Measurements from ENCODE around the gene PAFAH1B2. TPM values are rescaled to one million over a fixed set of nuclear protein-coding genes. Genes with fewer than 3 reads are reported as not detected.

Gene PAFAH1B2
- total and polyA plus RNA-seq, 2 of the 8 experiments (the other 6 are each of a cell fraction or from before 2014, with no cell fraction given): 38.2 to 161 TPM

GRCh38 chr11:117197006-117197405, 52.9 kb downstream of the PAFAH1B2 start:
- no peak overlapping the region for H4K8ac ChIP-seq (ENCODE audit: extremely low read depth, insufficient read depth, low read length)

More at GRCh38 chr11:117197006-117197405, 52.9 kb downstream of the PAFAH1B2 start:
- H2BK20ac ChIP-seq (ENCODE audit: low read length): no peak overlapping the region
- no peak overlapping the region for H4K5ac ChIP-seq (ENCODE audit: insufficient read length, low read depth, low read length)
- TF ChIP-seq EGR1 (IDR thresholded peaks at IDR 0.05; ENCODE audit: borderline replicate concordance, low read depth, low read length): no peak
- TF ChIP-seq BACH1 (IDR thresholded peaks at IDR 0.05; ENCODE audit: low read length): no peak
- TF ChIP-seq JUN (IDR thresholded peaks at IDR 0.05; ENCODE audit: low read depth, low read length): no peak
- no peak for TF ChIP-seq ASH2L (IDR thresholded peaks at IDR 0.05; ENCODE audit: low read length)
- no peak for TF ChIP-seq KDM4A (IDR thresholded peaks at IDR 0.05; ENCODE audit: low read depth, low read length, severe bottlenecking)
- TF ChIP-seq HDAC2 (IDR thresholded peaks at IDR 0.05; ENCODE audit: borderline replicate concordance in 1 of 2, low read depth in 2 of 2, low read length in 2 of 2): no peak
- TF ChIP-seq TCF12 (IDR thresholded peaks at IDR 0.05; ENCODE audit: low read depth, low read length): no peak
- TF ChIP-seq SIN3A (conservative IDR thresholded peaks at IDR 0.05 in 1 of 2, IDR thresholded peaks at IDR 0.05 in 1 of 2; ENCODE audit: low read depth in 1 of 2, low read length in 2 of 2): no peak
- TF ChIP-seq KDM1A (IDR thresholded peaks at IDR 0.05; ENCODE audit: borderline replicate concordance, low read length): no peak
- TF ChIP-seq GTF2F1 (IDR thresholded peaks at IDR 0.05; ENCODE audit: borderline replicate concordance, low read depth, low read length): no peak
- no peak for TF ChIP-seq KDM5A (IDR thresholded peaks at IDR 0.05; ENCODE audit: low read length)
- no peak for TF ChIP-seq YY1 (IDR thresholded peaks at IDR 0.05; ENCODE audit: low read depth, low read length)
- H2BK120ac ChIP-seq (replicated peaks; ENCODE audit: low read depth, low read length): no peak overlapping the region
- no peak for FAIRE-seq
- WGBS, 2 experiments (ENCODE audit: extremely low coverage in 1 of 2, insufficient coverage in 1 of 2, insufficient read length in 1 of 2, insufficient replicate concordance in 2 of 2, low coverage in 1 of 2, low lambda C conversion rate in 2 of 2, missing lambda C conversion rate in 1 of 2): 87% methylated on average over 7 of the region's 7 CpGs; no CpG with 5 or more reads in 1 of the 2 experiments
- no peak overlapping the region for H4K91ac ChIP-seq (replicated peaks; ENCODE audit: insufficient read length, low read length)
- no peak for DNase-seq (ENCODE audit: low read depth in 1 of 2, low spot score in 2 of 2)
- H3K9ac ChIP-seq (replicated peaks in 1 of 4; ENCODE audit: extremely low read depth in 1 of 4, low read depth in 3 of 4, low read length in 3 of 4): no peak overlapping the region
- CTCF ChIA-PET (ENCODE audit: partially characterized antibody): interaction anchor here (0.9 to 18.7 kb wide), 8 partner anchors 8 to 356 kb away, joined by 3 to 449 read pairs (median 4); partner anchors contain the start of genes PCSK7, RNF214 and SIDT2
- peaks cover 0 to 4% (median 0%) of the 10 kb centered on the region in 4 experiments; a peak in 1 of 8 replicates for H3K36me3 ChIP-seq (ENCODE audit: control insufficient read depth in 2 of 4, insufficient read depth in 4 of 4, low read length in 3 of 4)
- no peak overlapping the region for H2AFZ ChIP-seq (ENCODE audit: low read length)
- no peak overlapping the region for H3K4ac ChIP-seq (replicated peaks; ENCODE audit: insufficient read length, low read depth, low read length)
- peaks cover 2% of the 10 kb centered on the region in 2 experiments for H4K20me1 ChIP-seq (replicated peaks in 1 of 2; ENCODE audit: control insufficient read depth in 1 of 2, insufficient read depth in 2 of 2, low read length in 2 of 2)
- H2BK12ac ChIP-seq (ENCODE audit: low read depth, low read length): no peak overlapping the region
- H3K56ac ChIP-seq (replicated peaks; ENCODE audit: insufficient read length, low read depth, low read length): no peak overlapping the region
- no peak overlapping the region for H3K18ac ChIP-seq (ENCODE audit: extremely low read depth, low read length)
- H2AK5ac ChIP-seq (ENCODE audit: low read depth, low read length): no peak overlapping the region
- H3K79me2 ChIP-seq (ENCODE audit: control insufficient read depth in 1 of 2, insufficient read depth in 2 of 2, low read length in 2 of 2): peaks cover 0 to 11% of the 10 kb centered on the region in 2 experiments; a peak in 1 of 4 replicates
- POLR2A ChIA-PET (ENCODE audit: partially characterized antibody): interaction anchor here (1.0 to 10.3 kb wide), 6 partner anchors 13 to 50 kb away, joined by 3 to 153 read pairs (median 10); partner anchors contain the start of genes PCSK7 and SIDT2
- H3K27me3 ChIP-seq (replicated peaks in 1 of 4; ENCODE audit: control insufficient read depth in 3 of 4, extremely low read depth in 1 of 4, insufficient read depth in 3 of 4, low read length in 3 of 4): no peaks in the 10 kb centered on the region; a peak in 1 of 7 replicates
- H2BK15ac ChIP-seq (ENCODE audit: low read length): no peak overlapping the region
- H3K23me2 ChIP-seq (ENCODE audit: low read depth, low read length): peaks cover 6% of the 10 kb centered on the region; the same call in 1 of the 2 replicates
- no peak overlapping the region for H3K4me2 ChIP-seq (ENCODE audit: insufficient read depth in 1 of 2, low read depth in 2 of 2, low read length in 2 of 2)
- no peak overlapping the region for H3K14ac ChIP-seq (ENCODE audit: insufficient read length)
- H3K79me1 ChIP-seq (ENCODE audit: low read depth, low read length): no peaks in the 10 kb centered on the region; the same call in 1 of the 2 replicates
- H3K4me1 ChIP-seq (replicated peaks in 1 of 4; ENCODE audit: control insufficient read depth in 3 of 4, insufficient read depth in 4 of 4, low read length in 3 of 4): peaks cover 7 to 32% (median 28%) of the 10 kb centered on the region in 4 experiments
- H3K23ac ChIP-seq (ENCODE audit: insufficient read length): no peak overlapping the region
- H2BK5ac ChIP-seq (ENCODE audit: low read depth, low read length): no peak overlapping the region
- no peak overlapping the region for H3K4me3 ChIP-seq (ENCODE audit: extremely low read depth in 1 of 4, insufficient read depth in 2 of 4, low read depth in 3 of 4, low read length in 4 of 4)
- H3K9me3 ChIP-seq (ENCODE audit: insufficient read depth in 2 of 2, low read depth in 1 of 2, low read length in 1 of 2): no peaks in the 10 kb centered on the region
- H3K27ac ChIP-seq (ENCODE audit: low read depth, low read length): no peak overlapping the region

All from H1 (cell line).